DND-41 (cell line): ENCODE measurements around the gene SLC25A28.

Source experiments
- CTCF ChIP-seq: IDR thresholded peaks from 2 replicates; pipeline ENCODE4 v1.5.1; 2012; ENCODE audit warnings: borderline replicate concordance, low read length, moderate library complexity, mild to moderate bottlenecking; ENCODE audit not compliant: poor library complexity, severe bottlenecking; ENCODE audit errors: extremely low read depth
- EZH2 ChIP-seq: IDR thresholded peaks from 3 replicates; pipeline ENCODE4 v1.6.1; 2012; ENCODE audit warnings: borderline replicate concordance, low read depth, mild to moderate bottlenecking, moderate library complexity, low read length, inconsistent platforms; ENCODE audit not compliant: severe bottlenecking

GRCh38 chr10:99623919-99624318, 3.7 kb upstream of the SLC25A28 start:
- TF ChIP-seq CTCF, result no peak
- no peak for TF ChIP-seq EZH2
